Fibroblast of mammary gland (primary cell): ENCODE measurements around the gene SLC6A5.

Source experiments
- DNase-seq: peaks from one replicate; pipeline ENCODE4 v3.0.0-alpha.2; 2010; ENCODE audit warnings: low read depth
- H3K4me3 ChIP-seq: 2 replicates; pipeline ENCODE4 v1.5.1; 2011; ENCODE audit warnings: low read depth, mild to moderate bottlenecking, low read length, moderate library complexity; ENCODE audit not compliant: control insufficient read depth
- CTCF ChIP-seq: conservative IDR thresholded peaks from 2 replicates; pipeline ENCODE4 v1.5.1; 2011; ENCODE audit warnings: low read depth, low read length, inconsistent platforms; ENCODE audit not compliant: control insufficient read depth, insufficient read depth

Gene SLC6A5

GRCh38 chr11:20634044-20634443 lies 34.6 kb downstream of the SLC6A5 start:
- DNase-seq, result no peak
- H3K4me3 ChIP-seq, result no peak overlapping the region
- peak; percentile 1 for TF ChIP-seq CTCF

- no peak for DNase-seq
- TF ChIP-seq CTCF, result no peak
- H3K4me3 ChIP-seq, result no peak overlapping the region
Observed at GRCh38 chr11:20634781-20635180, 35.4 kb downstream of the SLC6A5 start.

- DNase-seq, result no peak
- TF ChIP-seq CTCF, result no peak
- H3K4me3 ChIP-seq, result no peak overlapping the region
Observed at GRCh38 chr11:20638074-20638473, 38.7 kb downstream of the SLC6A5 start.

GRCh38 chr11:20639688-20640087 lies 40.3 kb downstream of the SLC6A5 start:
- H3K4me3 ChIP-seq, result no peak overlapping the region
- no peak for DNase-seq
- no peak for TF ChIP-seq CTCF

GRCh38 chr11:20640401-20640800 lies 41.0 kb downstream of the SLC6A5 start:
- H3K4me3 ChIP-seq, result no peak overlapping the region
- no peak for TF ChIP-seq CTCF
- no peak for DNase-seq

GRCh38 chr11:20644360-20644759 lies 45.0 kb downstream of the SLC6A5 start:
- DNase-seq, result no peak
- no peak overlapping the region for H3K4me3 ChIP-seq
- no peak for TF ChIP-seq CTCF

- DNase-seq, result peak; percentile 50
- H3K4me3 ChIP-seq, result no peak overlapping the region
- peak; percentile 94 for TF ChIP-seq CTCF
Observed at GRCh38 chr11:20647976-20648565, 48.7 kb downstream of the SLC6A5 start.
